GM19463 (cell line): ENCODE data around the gene OXGR1.
"Not testable (repeated sequence)": the region's sequence is repeated elsewhere in the genome, so short reads cannot be mapped to it uniquely, and the experiment has no call there.

Experiments
- ATAC-seq: cut with Tn5 transposase; IDR thresholded peaks from one replicate; pipeline ENCODE4 v1.9.1; 2021; ENCODE audit warnings: mild to moderate bottlenecking, moderate library complexity; ENCODE audit not compliant: unreplicated experiment

Gene OXGR1

DNA sequence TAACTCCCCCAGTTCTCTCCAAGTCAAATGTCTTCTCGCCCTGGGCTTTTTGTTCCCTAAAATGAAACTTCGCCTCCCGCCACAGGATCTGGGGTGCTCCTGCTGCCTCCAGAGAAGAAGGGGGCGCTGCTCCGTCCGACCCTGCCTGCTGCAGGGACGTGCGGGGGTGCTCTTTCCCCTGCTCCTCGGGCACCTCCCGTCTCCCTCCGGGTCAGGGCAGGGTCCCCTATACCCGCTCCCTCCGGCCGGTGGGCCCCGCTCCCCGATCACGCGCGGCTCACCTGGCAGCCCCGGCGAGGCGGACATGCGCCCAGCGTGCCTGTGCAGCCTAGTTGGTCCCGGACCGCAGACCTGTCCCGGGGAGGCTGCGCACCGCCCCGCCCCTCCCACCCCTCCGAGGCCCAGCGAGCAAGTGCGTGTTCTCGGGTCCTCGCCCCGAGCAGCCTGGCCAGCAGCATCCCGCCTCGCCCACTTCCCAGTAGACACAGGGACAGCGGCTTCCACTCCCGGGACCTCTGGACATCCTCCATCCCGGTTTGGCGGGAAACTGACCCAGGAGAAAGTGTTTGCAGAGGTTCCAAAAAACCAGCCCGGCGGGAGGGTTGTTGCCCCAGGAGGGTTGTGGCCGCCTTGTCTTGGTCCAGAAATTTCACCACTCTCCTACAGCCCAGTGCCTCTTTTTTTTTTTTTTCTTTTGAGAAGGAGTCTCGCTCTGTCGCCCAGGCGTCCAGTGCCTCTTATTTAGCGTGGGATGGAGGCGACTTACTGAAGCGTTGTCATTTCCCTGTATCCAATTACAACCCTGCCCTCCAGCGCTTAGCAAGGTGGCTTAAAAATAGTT is at the start of gene OXGR1:
OXGR1 (minus strand) TSS at position 460 of the 841 bp plus-strand sequence. CDS start 6,717 bp downstream, outside the sequence.
- ATAC-seq: no peak

GRCh38 chr13:97043302-97043701 is 49.0 kb upstream of the OXGR1 start:
- no peak for ATAC-seq

DNA sequence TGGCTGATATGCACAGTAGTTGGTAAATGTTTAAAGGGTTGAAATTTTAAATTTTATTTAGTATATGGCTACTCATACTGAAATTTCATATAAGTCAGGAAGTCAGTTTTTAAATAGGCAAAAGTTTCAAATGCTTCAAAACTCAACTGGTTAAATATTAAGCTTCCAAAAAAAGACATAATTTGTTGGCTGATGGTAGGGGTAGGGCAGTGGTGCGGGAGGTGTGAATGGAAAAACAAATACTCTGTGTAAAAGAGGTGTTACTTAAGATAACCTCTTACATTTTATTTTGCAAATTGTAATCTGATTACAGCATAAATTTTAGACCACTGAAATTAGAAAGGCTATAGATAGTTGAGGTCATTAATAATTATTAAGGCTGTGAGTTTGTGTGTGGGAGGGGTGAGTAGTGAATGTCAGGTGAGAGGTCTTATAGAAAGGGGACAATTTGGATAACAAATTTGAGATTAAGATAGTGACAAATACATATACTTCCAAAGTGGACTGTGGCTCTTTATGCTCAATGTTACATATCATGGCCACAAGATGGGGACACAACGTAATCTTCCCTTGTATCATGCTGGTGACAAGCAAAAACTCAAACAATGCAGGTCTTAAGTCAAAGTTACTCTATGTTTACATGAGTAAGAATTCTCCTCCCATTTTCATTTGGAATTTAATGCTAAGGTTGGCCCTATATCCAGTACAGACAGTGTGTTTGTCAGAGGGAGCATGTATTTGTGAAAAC is 36.6 kb upstream of the OXGR1 start:
- peak; percentile 40 for ATAC-seq

DNA sequence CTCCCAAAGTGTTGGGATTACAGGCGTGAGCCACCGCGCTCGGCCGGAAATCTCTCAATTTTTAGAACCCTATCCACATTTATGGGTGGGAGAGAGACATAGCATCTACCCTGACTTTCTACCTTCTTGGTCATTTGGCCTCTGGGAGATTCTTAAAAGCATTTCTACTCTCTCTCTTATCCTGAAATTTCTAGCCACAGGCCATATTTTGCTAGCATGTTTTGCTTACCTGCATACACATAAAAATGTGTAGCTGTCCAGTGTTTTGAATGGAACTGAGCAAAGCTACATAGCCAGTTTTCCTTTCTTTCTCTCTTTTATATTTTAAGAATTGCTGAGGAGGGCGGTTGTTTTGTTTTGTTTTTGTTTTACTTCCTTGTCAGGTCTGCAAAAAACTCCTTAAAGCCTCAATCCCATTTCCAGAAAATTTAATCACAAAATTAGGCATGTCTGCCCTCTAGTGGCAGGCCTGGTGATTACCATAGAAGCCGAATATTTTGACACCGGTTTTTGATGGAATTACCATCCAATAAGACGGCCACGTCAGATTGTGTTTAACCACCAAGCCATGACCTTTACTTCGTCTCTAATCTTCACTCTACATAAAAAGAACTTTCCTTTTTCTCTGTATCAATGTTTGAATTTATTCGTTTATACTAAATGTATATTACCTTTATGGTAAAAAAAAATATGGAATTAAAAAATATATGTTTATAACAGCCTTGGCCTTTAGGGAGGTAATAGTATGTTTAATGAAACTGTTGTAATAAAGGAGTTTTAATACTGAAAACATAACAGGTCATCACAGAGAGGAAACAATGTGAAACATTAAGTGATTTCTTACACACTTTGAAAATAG is 34.4 kb upstream of the OXGR1 start:
- no peak for ATAC-seq

- ATAC-seq: no peak
Measured at GRCh38 chr13:97027162-97027554, 32.9 kb upstream of the OXGR1 start.

- ATAC-seq: no peak
Measured at GRCh38 chr13:97026531-97027161, 32.4 kb upstream of the OXGR1 start.

GRCh38 chr13:97023812-97024211 is 29.5 kb upstream of the OXGR1 start:
- ATAC-seq: not testable (repeated sequence)

DNA sequence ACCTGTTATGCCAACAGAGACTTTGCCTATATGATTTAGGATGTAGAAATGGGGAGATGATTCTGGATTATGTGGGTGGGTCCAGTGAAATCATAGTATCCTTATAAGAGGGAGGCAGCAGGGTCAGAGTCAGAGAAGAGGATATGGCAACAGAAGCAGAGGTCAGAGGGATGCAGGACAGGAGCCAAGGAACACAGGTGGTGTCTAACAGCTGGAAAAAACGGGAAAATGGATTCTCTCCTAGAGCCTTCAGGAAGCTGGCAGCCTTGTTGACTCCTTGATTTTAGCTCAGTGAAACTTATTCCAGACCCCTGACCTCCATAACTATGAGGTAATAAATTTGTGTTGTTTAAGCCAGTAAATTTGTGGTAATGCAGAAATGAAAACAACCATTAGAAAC is 28.8 kb upstream of the OXGR1 start:
- ATAC-seq: no peak

- no peak for ATAC-seq
Measured at GRCh38 chr13:97021241-97021640, 27.0 kb upstream of the OXGR1 start.

- no peak for ATAC-seq
Measured at GRCh38 chr13:97020689-97021240, 26.5 kb upstream of the OXGR1 start.

DNA sequence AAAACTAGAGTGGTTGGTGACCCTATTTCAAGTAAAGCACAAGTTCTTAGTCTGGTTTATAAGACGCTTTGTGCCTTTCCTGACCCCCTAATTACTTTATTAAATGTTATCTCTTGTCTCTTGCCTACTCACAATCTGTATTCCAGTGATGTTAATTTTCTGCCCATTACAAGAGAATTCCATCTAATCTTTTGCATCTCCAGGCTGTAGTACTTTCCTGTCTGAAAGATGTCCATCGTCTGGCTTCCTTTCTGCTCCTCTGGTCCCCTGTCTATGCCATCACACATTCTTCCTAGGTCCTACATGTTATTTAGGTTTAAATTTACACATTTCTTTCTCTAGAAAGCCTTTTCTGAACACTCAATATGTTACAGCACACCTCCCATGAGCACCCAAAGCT is 25.9 kb upstream of the OXGR1 start:
- ATAC-seq: no peak

- ATAC-seq: no peak
Measured at GRCh38 chr13:97019236-97019635, 25.0 kb upstream of the OXGR1 start.

- ATAC-seq: peak; percentile 85
Measured at GRCh38 chr13:97018029-97018819, 23.9 kb upstream of the OXGR1 start.

DNA sequence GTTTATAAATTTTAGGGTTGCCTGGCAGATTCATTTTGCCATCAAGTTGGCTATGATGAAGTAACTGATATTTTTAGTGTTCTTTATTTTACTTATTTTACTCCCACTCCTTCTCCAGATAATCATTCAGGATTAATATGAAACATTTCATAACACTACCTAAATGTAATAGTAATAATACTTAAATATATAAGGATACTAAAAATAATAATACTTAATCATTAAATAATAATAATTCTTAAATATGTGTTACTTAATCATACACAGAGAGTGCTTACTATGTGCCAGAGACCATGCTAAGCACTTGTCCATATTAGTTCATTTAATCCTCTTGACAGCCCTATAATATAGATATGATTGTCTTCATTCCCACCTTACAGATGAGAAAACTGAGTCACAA is 23.0 kb upstream of the OXGR1 start:
- ATAC-seq: no peak

GRCh38 chr13:97015661-97016350 is 21.5 kb upstream of the OXGR1 start:
- ATAC-seq: no peak

GRCh38 chr13:97012251-97013048 is 18.2 kb upstream of the OXGR1 start:
- ATAC-seq: no peak

GRCh38 chr13:97011446-97012131 is 17.3 kb upstream of the OXGR1 start:
- ATAC-seq: no peak

GRCh38 chr13:97008643-97009042 is 14.4 kb upstream of the OXGR1 start:
- ATAC-seq: no peak
